OCI-LY1 (cell line): Measurements from ENCODE around the gene STX5.

Experiments
- H2AFZ ChIP-seq: fragments of 200-600 bp; sonication (generic), shearing (Covaris generic); 2 replicates; pipeline ENCODE4 v1.6.0; 2014; ENCODE audit warnings: antibody characterized with exemption, mild to moderate bottlenecking, low read length
- H3F3A ChIP-seq: fragments of 200-600 bp; sonication (generic), shearing (Covaris generic); 2 replicates; pipeline ENCODE4 v1.6.0; 2014; ENCODE audit warnings: mild to moderate bottlenecking, antibody characterized with exemption, low read length, moderate library complexity; ENCODE audit not compliant: insufficient read depth
- H3K27ac ChIP-seq: fragments of 200-600 bp; sonication (generic); 2 replicates; pipeline ENCODE4 v1.5.1; 2014; ENCODE audit warnings: low read length, mixed run types, mild to moderate bottlenecking, low read depth; ENCODE audit not compliant: poor library complexity, severe bottlenecking
- H3K27me3 ChIP-seq: fragments of 200-600 bp; sonication (generic); 2 replicates; pipeline ENCODE4 v1.6.0; 2014; ENCODE audit warnings: antibody characterized with exemption, mild to moderate bottlenecking, low read length, moderate library complexity; ENCODE audit not compliant: insufficient read depth
- H3K36me3 ChIP-seq: fragments of 200-600 bp; sonication (generic); 2 replicates; pipeline ENCODE4 v1.6.1; 2014; ENCODE audit warnings: mild to moderate bottlenecking, antibody characterized with exemption, low read length, moderate library complexity, mixed read lengths; ENCODE audit not compliant: insufficient read depth
- H3K4me1 ChIP-seq: fragments of 200-600 bp; sonication (generic); 2 replicates; pipeline ENCODE4 v1.5.1; 2014; ENCODE audit warnings: mild to moderate bottlenecking, low read length, moderate library complexity; ENCODE audit not compliant: insufficient read depth, severe bottlenecking
- H3K4me2 ChIP-seq: fragments of 200-600 bp; sonication (generic), shearing (Covaris generic); 2 replicates; pipeline ENCODE4 v1.6.1; 2014; ENCODE audit warnings: low read length
- H3K4me3 ChIP-seq: fragments of 200-600 bp; sonication (generic); 2 replicates; pipeline ENCODE4 v1.5.1; 2014; ENCODE audit warnings: low read length, low read depth, mild to moderate bottlenecking, mixed read lengths; ENCODE audit not compliant: poor library complexity, severe bottlenecking
- H3K79me2 ChIP-seq: fragments of 200-600 bp; shearing (Covaris generic); 2 replicates; pipeline ENCODE4 v1.6.1; 2016; ENCODE audit warnings: mixed run types, low read length, mixed read lengths; ENCODE audit not compliant: insufficient read depth
- H3K9ac ChIP-seq: fragments of 200-600 bp; sonication (generic), shearing (Covaris generic); 2 replicates; pipeline ENCODE4 v1.6.1; 2014; ENCODE audit warnings: mild to moderate bottlenecking, low read length, mixed read lengths
- H3K9me2 ChIP-seq: fragments of 200-600 bp; sonication (generic), shearing (Covaris generic); 2 replicates; pipeline ENCODE4 v1.6.1; 2014; ENCODE audit warnings: low read depth, mild to moderate bottlenecking, low read length, mixed read lengths
- H3K9me3 ChIP-seq: fragments of 200-600 bp; shearing (Covaris generic); 2 replicates; pipeline ENCODE4 v1.6.1; 2014; ENCODE audit warnings: low read length, mixed read lengths
- H4K20me1 ChIP-seq: fragments of 200-600 bp; sonication (generic), shearing (Covaris generic); 2 replicates; pipeline ENCODE4 v1.6.0; 2016; ENCODE audit warnings: mild to moderate bottlenecking, low read length; ENCODE audit not compliant: insufficient read depth
- CTCF ChIP-seq: fragments of 200-600 bp; sonication (generic), shearing (Covaris generic); IDR thresholded peaks from 2 replicates; pipeline ENCODE4 v1.5.1; 2017; ENCODE audit warnings: mild to moderate bottlenecking, antibody characterized with exemption, low read length, moderate library complexity, mixed read lengths
- EZH2 ChIP-seq: fragments of 200-600 bp; sonication (generic), shearing (Covaris generic); IDR thresholded peaks from 2 replicates; pipeline ENCODE4 v1.8.0; 2017; ENCODE audit warnings: borderline replicate concordance, mixed run types, mild to moderate bottlenecking, antibody characterized with exemption, low read length, moderate library complexity, mixed read lengths

STX5 gene

GRCh38 chr11:62799486-62799885 lies 32.4 kb downstream of the STX5 start:
- TF ChIP-seq EZH2: no peak
- no peak for TF ChIP-seq CTCF
- Histone ChIP-seq H3K36me3 (peaks cover 89% of the 10 kb centered on the region), H3F3A (no peaks in the 10 kb centered on the region), H3K27ac (no peak overlapping the region), H3K79me2 (peaks cover 11% of the 10 kb centered on the region), H3K27me3 (no peaks in the 10 kb centered on the region), H4K20me1 (no peaks in the 10 kb centered on the region), H3K9me2 (no peaks in the 10 kb centered on the region), H3K9ac (no peak overlapping the region), H3K9me3 (no peaks in the 10 kb centered on the region), H2AFZ (no peak overlapping the region), H3K4me2 (no peak overlapping the region), H3K4me1 (peaks cover 12% of the 10 kb centered on the region), H3K4me3 (no peak overlapping the region)

DNA sequence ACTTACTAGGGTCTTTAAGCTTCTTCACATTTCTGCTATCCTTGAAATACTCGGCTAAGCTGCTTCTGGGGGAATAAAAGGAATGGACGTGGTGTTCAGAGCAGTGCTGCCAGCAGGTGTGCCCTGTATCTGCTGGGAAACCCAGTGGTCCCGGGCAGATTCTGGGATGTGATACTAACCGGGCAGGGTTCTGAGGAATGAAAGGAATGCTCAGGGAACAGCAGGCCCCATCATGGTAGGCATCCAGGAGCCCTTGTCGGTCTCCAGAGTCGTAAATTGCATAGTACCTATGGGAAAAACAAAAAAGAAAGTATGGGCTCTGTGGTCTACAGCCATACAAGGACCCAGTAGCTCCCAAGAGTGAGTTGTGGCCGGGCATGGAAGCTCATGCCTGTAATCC lies 35.6 kb downstream of the STX5 start:
- Histone ChIP-seq H2AFZ (no peak overlapping the region), H3K4me1 (peaks cover 6% of the 10 kb centered on the region), H3K9ac (no peak overlapping the region), H3F3A (no peaks in the 10 kb centered on the region), H3K4me2 (no peak overlapping the region), H3K79me2 (no peaks in the 10 kb centered on the region), H3K27me3 (no peaks in the 10 kb centered on the region), H3K36me3 (peaks cover 87% of the 10 kb centered on the region), H3K9me2 (no peaks in the 10 kb centered on the region), H4K20me1 (no peaks in the 10 kb centered on the region), H3K9me3 (no peaks in the 10 kb centered on the region), H3K27ac (no peak overlapping the region), H3K4me3 (no peak overlapping the region)
- no peak for TF ChIP-seq EZH2
- no peak for TF ChIP-seq CTCF

GRCh38 chr11:62794201-62794775 lies 37.6 kb downstream of the STX5 start:
- Histone ChIP-seq H3K4me1 (peaks cover 26% of the 10 kb centered on the region), H3K36me3 (peaks cover 85% of the 10 kb centered on the region), H3F3A (no peaks in the 10 kb centered on the region), H3K4me3 (no peak overlapping the region), H3K9me3 (no peaks in the 10 kb centered on the region), H3K4me2 (no peak overlapping the region), H3K9ac (no peak overlapping the region), H3K27me3 (no peaks in the 10 kb centered on the region), H4K20me1 (no peaks in the 10 kb centered on the region), H3K79me2 (peaks cover 11% of the 10 kb centered on the region; the same call in 1 of the 2 replicates), H3K27ac (no peak overlapping the region), H3K9me2 (no peaks in the 10 kb centered on the region), H2AFZ (no peak overlapping the region)
- TF ChIP-seq CTCF (no peak), EZH2 (no peak)
